Activated CD4-positive, CD25-positive, alpha-beta regulatory T cell treated with anti-CD3 and anti-CD28 coated beads, Interleukin-2, amount 50 U/mL, for 24 hours (primary cell): ENCODE data around the gene DYSF.
A peak's percentile ranks its signal among the peaks of the same experiment; 100 is the strongest.

Experiments
- ATAC-seq, 2 donors: fragments of 150-1000 bp; cut with Tn5 transposase; one replicate each; pipeline ENCODE4 v1.10.0; 2021; ENCODE audit warnings: mild to moderate bottlenecking in 1 of 2, moderate library complexity in 1 of 2

DYSF gene

DNA sequence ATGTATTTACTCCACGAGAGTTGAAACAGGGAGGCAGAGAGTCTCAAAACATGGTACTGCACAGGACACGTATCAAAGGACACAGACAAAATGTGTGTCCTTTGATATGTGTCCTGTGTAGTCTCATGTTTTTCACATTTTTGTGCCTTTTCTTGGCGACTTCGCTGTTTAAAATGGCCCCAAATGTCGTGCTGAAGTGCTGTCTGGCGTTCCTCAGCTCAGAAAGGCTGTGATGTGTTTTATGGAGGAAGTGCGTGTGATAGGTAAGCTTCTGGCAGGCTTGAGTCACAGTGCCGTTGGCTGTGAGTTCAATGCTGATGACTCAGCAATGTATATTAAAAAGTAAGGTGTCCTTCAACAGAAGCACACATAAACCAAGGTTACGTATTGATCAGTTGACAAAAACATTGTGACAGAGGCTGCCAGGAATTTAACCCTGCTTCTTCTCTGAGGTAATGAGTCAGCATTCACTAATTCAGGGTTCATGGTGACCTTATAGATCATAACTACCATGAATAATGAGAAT is 78.2 kb downstream of the DYSF start:
- ATAC-seq: peak; percentile 33 to 58

DNA sequence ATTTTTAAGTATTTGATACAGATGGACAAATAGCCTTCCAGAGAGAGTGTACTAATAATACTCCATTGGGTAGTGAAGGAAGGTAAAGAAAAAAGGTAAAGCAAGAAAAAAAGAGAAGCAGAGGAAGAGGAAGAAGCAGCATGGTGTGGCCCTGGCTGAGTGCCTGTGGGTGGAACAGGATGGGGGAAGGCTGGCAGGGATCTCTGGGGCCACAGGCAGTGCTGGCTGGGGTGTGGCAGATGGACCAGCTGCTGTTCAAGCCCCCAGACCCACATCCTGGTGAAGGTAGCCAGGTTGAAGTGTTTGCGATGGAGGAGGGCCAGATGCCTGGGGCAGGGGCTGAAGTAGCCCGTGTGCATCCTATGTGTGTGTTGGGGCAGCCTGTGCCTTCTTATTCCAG is 79.0 kb downstream of the DYSF start:
- ATAC-seq: no peak

GRCh38 chr2:71534201-71534600 is 80.8 kb downstream of the DYSF start:
- no peak for ATAC-seq

GRCh38 chr2:71534826-71535225 is 81.5 kb downstream of the DYSF start:
- ATAC-seq: no peak

DNA sequence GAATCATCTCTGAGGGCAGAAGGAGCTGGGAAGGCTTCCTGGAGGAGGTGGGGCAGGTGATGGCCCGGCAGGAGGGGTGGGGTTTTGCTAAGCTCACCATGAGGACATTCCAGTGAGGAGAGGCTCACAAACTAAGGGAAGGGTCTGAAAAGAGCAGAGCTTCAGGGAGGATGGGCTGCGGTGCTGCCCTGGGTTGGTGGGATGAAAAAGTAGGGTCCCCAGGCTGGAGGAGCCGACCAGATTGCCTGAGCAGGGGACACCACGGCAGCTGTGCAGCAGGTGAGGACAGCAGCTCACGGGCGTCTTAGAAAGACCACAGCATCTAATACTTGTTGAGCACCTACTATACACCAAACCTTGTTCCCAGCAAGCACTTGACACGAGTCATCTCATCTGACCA is 82.2 kb downstream of the DYSF start:
- no peak for ATAC-seq

- ATAC-seq: no peak
Measured at GRCh38 chr2:71536226-71536671, 82.9 kb downstream of the DYSF start.

- no peak for ATAC-seq
Measured at GRCh38 chr2:71538241-71538640, 84.9 kb downstream of the DYSF start.

GRCh38 chr2:71538656-71539265 is 85.4 kb downstream of the DYSF start:
- no peak for ATAC-seq

- no peak for ATAC-seq
Measured at GRCh38 chr2:71540818-71541217, 87.5 kb downstream of the DYSF start.

GRCh38 chr2:71544919-71545571 is 91.7 kb downstream of the DYSF start:
- ATAC-seq: no peak

GRCh38 chr2:71545572-71546274 is 92.4 kb downstream of the DYSF start:
- peak; percentile 41 to 51 for ATAC-seq

DNA sequence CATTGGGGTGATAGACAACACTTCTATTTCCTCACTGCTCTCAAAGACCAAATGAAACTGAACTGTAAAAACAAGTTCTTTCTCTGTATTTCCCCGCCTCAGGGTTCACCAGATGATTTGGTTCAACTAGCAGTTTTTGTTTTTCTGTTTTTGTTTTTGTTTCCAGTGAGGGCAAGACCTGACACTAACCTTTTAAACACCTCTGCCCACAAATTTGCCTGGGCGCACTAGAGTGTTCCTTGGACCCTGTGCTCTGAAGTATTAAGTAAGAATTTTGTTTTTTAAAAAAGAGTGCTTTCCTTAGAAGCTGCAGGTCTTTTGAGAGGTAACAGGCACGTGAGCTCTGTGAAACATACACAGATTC is 92.9 kb downstream of the DYSF start:
- ATAC-seq: no peak

DNA sequence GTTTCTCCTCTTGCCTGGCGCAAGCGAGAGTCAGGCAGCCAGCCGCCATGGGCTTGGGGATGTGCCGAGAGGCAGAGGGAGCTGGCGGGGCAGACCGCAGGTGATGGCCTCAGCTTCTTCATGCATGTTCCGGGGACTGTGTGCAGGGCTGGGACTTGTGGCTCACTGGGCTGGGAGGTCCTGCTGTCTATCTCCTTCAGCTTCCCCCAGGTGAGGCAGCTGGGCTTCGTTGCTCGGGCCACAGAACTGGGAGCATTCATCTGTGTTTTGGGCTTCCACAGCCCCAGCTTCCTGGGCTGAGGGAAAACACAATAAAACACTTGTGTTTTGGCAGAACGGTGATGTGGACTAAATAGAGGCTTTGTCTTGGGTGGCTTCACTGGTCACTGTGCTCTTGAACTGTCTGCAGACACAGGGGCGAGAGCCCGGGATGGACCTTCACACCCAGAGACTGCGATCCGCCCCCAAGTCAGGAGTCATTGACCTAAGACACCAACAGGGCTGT is 93.5 kb downstream of the DYSF start:
- no peak for ATAC-seq

DNA sequence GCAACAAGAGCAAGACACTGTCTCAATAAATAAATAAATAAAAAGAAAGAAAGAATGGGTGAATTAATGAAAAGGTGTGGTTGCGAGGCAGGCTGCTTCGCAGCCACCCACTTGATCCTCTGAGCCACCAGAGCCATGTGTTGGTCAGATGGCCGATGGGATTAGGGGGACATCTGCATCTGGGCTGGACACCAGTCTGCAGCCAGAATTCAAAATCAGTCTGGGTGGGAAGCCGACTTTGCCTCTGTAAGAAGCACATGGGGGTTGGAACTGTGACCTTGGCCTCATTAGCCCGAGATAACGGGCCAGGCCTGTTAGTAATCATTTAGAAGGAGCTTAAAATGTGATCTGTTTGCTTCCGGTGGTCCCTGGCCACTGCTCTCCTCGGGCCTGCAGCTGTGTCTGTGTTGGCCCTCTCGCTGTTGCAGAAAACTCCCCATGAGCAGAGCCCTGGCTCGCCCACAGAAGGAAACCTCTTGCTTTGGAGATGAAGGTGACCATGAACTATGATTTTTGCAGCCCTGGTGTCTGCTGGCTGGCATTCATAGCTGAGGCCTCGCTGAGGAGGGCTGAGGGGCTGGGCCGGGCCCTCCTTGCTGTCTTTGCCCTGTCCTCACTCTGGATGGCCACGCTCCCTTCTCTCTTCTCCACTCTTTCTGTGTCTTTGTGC is 94.4 kb downstream of the DYSF start:
- no peak for ATAC-seq

- ATAC-seq: peak; percentile 53 to 58
Measured at GRCh38 chr2:71548646-71549425, 95.5 kb downstream of the DYSF start.

DNA sequence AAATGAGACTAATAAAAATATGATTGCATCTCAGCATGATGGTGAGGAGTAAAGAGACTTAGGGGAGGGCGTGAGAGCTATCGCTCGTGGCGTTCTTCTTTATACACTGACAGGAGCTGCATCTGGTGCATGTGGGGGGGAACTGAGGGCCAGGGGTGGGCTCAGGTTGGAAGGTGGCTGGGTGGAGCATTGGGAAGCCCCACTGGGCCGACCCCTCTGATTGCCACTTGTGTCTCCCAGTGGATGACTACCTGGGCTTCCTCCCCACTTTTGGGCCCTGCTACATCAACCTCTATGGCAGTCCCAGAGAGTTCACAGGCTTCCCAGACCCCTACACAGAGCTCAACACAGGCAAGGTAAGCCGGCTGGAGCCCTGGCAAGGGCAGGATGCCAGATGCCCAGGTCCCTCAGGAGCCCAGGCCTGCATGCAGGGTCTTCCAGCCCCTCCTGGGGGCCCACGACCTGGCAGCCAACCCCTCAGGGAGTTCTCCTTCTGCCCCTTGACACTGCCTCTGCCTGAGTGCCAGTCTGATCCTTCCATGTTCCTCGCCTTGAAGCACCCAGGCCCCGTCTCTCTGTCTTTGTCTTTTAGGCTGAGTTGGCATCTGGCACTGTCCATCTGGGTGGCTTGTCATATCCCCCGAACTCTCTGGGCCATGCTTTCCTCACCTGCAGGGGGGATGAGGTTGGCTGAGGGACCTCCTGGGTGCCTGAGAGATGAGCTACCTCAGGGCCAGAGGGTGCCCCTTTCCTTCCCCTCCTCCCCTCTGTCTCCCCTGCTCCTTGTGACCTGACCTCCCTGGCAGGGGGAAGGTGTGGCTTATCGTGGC is 97.7 kb downstream of the DYSF start:
- ATAC-seq: no peak

- no peak for ATAC-seq
Measured at GRCh38 chr2:71551631-71551915, 98.2 kb downstream of the DYSF start.

DNA sequence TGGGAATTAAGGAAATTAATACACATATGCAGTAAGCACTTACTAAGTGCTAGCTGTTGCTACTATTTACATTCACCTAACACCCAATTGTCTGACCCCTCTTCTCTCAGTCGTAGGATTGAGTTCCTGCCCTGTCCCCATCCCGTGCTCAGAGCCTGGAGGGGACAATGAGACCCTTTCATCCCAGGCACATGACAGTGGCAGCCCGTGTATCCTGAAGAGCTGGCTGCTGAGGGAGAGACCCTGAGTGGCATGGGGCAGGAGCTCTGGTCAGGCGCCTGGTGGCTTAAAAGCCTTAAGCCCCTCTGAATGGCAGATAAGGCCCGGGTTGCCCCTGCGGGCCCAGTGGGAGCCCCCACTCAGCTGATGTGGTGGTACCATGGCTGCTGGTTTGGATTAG is 99.0 kb downstream of the DYSF start:
- ATAC-seq: no peak

DNA sequence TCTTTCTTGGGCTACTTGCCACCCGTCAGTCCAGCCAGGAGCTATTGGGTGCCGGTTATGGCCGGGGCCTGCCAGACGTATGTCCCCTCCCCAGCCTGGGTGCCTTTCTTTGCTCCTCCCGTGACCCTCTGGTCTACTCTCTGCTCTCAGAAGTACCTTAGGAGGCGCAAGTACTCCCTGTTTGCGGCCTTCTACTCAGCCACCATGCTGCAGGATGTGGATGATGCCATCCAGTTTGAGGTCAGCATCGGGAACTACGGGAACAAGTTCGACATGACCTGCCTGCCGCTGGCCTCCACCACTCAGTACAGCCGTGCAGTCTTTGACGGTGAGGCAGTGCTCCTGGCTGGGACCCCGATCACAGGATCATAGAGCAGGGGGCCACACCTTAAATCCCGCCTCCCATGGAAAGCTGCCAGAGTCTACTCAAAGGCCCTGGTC is 99.5 kb downstream of the DYSF start:
- no peak for ATAC-seq

DNA sequence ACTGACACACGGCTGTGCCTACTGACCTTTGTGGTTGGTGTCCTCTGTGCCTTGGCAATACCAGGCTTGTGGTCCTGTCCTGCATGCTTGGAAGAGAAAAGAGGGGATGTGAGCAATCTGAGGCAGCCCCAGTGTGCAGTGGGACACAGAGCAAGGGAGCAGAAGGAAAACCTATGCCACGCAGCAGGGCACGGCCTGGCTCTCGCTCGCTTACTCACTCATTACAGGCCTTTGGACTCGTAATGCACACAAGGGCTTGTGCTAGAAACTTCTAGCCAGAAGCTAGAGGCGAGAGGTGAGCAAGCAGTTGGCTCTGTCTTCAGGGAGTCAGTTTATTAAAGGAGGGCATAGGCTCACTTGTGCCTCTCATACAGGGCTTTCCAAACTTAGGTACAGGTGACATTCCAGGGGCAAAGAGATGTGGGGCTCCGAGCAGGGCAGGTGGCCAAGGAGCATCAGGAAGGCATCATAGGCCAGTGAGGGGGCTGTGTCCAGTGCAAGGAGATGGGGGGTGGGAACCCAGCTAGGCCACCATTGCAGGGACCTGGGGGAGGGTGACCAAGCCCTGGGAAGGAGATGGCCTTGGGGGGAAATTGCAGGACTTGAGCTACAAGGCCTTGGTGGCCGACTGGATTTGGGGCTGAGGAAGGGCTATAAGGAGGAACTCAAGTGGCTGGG is 100.8 kb downstream of the DYSF start:
- ATAC-seq: no peak

DNA sequence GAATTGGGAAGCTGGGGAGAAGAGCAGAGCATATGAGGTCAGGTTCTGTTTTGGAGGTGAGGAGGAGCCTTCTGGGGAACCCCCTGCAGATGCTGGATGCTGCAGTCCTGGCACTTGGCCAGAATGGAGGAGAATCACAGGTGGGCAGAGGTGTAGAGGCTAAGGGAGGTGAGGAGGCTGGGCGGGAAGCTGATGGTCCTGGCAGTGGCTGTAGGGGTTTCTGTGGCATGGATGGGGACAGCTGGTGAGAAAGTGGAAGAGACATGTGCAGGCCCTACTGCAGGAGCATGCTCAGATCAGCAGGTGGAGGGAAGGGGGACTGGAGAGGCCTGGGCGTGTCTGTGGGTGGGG is 101.3 kb downstream of the DYSF start:
- no peak for ATAC-seq
